ENCODE results near the gene CCDC92.

The CCDC92 gene

DNA sequence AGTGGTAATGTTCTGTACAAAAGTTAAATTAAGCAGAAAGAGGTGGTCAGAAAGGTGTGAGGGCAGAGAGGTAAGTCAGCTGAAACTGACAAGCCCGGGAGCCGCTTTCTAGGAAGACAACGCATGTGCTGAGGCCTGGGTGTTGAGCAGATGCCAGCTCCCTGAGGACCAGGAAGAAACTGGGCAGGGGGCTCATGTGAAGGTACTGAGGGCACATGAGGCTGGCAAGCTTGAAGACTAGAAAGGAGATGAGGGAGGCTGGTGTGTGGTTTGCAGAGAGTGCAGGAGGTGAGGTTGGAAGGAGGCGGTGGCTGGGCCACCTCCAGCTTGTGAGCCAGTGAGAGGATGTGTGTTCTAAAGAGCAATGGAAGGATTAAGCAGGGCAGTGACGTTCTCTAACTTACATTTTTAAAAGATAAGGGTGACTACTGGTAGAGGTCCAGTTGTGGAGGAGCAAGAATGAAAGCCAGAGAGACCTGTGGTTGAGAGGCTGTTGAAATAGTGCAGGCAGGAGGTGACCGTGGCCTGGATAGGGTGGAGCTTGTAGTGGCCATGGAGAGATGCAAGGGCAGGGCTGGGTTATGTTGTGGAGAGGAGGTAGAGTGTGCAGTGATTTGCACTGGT, 29.5 kb upstream of the CCDC92 start:
- DNase-seq (ENCODE audit: low read depth in 2 of 2, low spot score in 1 of 2) = no peak

DNA sequence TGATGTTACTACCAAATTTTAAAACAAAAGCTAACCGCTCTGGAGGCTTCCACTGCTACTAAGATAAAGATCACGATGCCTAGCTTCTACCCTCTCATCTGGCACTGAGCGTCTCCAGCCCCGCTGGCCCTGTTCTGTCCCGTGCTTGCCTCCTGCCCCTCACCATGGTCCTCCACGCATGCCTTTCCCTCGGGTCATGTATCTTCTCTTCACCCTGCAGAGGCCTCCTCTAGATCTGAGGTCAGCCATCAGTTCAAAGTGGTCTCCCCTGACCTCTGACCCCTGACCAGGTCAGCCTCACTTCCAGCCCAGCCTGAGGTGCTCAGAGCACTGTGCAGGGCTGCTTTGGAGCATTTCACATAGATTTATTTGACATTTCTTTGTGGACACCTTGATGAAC, 28.7 kb upstream of the CCDC92 start:
- no peak for DNase-seq (ENCODE audit: low read depth in 2 of 2, low spot score in 1 of 2)

DNA sequence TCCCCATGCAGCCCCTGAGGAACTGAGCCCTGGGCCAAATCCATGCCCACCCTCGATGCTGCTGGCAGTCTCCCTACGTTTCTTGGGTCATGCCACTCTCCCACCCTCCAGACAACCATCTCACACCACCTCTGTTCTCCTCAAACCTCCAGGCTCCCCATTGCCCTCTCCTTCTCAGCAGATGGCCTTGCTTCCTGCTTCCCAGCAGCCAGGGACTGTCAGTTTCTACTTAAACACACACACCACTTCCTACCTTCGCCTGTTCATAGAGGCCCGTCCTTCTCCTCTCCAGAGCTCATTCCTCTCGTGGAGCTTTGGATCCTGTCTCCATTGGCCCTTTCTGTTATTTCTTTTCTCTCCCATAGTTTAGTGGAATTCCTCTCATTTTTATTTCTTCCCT, 27.5 kb upstream of the CCDC92 start:
- DNase-seq (ENCODE audit: low read depth in 2 of 2, low spot score in 1 of 2) = no peak

DNA sequence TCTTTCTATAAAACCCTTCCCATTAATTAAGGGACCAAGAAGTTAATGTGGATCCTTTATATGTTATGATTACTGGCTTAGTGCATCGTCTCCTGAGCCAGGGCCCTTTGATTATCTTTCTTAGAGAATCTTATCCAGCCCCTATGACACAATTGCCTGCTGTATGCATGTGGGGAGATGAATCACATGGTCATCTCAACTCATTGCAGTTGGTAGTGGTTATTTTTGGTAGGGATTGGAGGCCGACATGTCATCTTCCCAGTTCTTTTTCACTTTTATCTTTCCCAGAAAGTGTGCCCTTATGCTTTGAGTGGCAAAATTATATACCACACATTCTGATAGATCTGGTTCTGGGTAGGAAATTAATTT, 26.3 kb upstream of the CCDC92 start:
- DNase-seq (ENCODE audit: low read depth in 2 of 2, low spot score in 1 of 2) = no peak

DNA sequence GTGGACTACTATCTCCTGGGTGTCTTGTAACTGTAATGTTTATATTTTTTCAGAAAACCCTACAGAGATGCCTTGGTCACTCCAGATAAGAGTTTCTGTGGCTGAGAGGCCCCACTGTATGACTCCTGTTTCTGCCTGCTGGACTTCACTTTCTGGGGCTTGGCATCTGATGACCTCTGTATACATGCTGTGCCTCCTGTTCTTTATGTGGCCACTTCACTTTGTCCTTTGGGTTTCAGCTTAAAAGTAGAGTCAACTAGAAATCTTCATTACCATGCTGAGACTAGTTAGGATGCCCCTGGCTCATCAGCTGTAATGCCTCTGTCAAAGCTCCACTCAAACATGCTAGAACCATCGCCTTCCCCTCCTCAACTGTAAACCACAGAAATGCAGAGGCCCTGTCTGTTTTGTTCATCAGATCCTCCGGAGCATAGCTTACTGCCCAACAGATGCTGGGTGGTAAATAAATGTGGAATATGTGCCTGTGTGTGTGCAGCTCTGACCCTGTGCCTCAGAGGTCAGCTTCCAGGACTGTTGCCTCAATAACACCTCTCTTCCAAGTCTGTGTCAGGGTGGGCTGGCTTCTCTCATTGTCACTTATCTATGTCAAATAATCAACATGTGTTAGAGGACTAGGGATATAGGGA, 25.8 kb upstream of the CCDC92 start:
- DNase-seq (ENCODE audit: low read depth in 2 of 2, low spot score in 1 of 2) = no peak

DNA sequence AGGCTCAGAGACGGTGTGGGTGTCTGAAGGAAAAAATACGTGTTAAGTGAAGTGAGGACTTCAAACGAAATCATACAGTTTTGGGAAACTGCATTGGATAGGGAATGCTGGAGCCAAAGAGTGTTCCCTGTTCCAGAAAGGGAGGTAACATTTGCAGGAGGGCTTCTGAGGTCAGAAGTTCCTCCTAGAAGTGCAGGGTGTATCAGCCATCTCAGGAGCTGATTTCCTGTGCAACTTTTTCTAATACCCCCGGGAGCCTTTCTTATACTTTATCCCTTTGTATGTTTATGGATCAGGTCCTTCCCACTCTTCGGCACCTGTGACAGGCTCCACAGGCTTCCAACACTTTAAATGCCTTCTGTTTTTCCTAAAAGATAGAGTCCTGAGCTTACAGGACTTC, 25.3 kb upstream of the CCDC92 start:
- no peak for DNase-seq (ENCODE audit: low read depth in 2 of 2, low spot score in 1 of 2)

DNA sequence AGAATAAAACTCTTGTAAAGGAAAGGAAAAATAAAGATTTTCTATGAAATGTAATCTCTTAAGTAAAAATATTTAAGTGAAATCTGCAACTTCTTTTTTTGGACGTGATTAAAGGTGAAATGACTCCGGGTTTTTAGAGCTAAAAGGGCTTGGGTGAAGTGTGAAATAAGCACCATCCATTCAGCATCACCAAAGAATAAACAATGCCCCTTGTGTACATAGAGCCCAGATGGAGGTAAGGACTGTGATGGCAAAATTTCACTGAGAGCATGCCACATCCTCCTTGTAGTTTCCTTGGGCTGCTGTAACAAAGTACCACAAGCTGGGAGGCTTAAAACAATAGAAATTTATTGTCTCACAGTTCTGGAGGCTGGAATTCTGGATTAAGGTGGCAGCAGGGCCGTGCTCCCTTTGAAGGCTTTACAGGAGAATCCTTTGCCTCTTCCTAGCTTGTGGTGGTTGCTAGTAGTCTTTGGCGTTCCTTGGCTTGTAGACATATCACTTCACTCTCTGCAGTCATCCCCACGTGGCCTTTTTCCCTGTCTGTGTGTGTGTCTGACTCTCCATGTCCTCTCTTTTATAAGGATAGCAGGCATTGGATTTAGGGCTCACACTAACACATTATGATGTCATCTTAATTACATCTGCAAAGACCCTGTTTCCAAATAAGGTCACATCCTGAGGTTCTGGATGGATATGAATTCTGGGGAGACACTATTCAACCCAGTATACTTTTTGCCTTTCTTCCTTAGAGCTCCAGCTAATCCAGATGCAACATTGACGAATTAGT, 24.6 kb upstream of the CCDC92 start:
- DNase-seq (ENCODE audit: low read depth in 2 of 2, low spot score in 1 of 2) = no peak

DNA sequence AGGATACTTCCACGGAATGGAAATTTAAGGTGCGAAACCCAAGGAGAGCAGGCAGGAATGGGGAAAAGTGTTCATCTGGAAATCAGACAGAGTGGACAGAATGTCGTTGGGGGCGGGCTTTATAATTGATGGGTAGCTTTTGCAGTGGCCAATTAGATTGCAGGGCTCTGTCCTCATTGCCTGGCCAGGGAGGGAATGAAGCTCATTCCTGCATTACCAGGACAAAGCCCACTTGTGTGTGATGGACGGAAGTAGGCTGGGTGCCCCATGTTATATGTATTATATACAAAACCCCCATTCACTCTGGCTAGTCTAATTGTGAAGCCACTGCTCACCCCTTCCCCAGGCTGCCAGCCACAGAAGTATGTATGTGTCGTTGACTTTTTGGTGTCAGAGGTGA, 23.9 kb upstream of the CCDC92 start:
- DNase-seq (ENCODE audit: low read depth in 2 of 2, low spot score in 1 of 2) = no peak

DNA sequence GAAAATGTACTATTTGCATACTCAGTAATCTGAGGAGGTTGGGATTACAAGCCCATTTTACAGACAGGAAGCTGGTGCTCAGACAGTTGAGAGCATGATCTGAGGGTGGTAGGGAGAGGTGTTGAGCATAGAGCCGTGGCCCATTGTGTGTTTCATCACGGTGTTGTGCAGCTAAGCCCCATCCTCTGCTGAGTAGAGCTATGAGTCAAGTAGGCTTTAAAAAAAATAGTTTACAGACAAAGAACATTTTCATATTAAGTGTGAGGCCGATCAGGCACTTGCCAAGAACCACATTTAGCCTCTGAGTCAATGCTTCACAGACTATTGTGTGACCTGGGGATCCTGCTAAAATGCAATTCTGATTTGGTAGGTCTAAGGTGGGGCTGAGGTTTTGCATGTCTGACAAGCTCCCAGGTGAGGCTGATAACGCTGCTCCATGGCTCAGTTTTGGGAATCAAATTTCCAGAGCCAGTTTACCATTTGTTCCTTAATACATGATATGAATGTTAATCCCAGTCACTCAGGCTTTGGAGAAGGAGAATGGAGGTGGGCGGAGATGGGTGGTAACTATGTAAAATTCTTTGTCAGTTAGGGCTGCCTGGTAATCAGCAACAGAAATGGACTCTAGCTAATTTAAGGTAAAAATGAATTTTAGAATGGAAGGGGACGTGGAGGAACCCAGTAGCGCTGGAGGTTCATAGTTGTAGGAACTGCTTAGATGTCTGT, 22.6 kb upstream of the CCDC92 start:
- no peak for DNase-seq (ENCODE audit: low read depth in 2 of 2, low spot score in 1 of 2)

DNA sequence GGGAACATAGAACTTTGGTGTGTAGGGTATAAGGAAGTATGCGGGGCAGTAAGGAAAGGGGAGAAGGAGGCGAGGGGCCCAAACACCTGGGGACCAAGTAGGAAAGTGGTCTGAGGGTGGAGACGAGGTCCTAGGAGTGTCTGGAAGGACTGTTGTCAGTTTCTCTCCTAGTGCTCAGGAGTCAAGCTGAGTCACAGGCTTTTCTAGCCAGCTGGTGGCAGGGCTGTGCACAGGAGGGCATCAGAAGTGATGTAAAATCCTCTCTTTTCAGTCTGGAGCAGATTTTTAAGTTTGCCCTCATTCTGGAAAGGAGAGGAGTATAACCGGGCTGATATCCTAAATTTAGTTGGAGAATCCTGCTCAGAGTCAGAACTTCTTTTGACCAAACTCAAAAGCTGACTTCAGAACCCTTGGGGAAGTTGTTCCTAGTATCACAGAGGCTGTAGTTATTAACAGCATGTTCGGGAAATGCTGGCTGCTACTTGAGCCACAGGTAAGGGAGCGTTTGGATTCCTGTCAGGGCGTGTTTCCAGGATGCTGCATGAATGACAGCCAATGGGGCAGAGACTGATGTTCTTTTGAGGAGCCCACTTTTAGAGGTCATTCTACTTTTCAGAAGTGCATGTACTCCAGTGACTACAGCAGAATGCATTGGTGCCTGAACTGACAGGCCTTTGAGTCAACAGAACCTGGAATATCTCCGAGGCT, 19.6 kb upstream of the CCDC92 start:
- no peak for DNase-seq (ENCODE audit: low read depth in 2 of 2, low spot score in 1 of 2)

DNA sequence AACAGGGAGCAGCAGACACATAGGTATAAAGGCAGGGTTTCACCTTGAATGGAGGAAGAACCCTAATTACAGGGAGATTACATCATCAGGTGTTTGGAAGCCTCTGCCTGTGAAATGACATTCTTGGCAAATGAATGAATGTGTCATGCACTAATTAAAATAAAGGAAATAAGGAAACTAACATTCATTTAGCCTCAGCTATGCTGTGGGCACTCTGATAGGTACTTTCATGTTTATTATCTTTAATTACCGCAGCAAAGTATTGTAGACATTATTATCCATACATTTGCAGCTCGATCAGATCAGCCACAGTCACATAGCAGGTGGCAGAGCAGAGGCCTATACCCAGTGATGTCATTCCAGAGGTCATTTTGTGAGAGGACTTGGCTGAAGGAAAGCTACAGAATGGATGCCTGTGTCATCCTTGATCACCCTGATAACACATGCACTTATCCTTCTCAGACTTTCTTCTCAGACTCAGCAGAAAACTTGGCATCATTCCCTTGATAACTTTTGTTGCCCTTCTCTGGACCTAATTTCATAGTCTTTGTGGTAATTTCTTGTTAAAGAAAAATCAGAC, 18.8 kb upstream of the CCDC92 start:
- no peak for DNase-seq (ENCODE audit: low read depth in 2 of 2, low spot score in 1 of 2)

DNA sequence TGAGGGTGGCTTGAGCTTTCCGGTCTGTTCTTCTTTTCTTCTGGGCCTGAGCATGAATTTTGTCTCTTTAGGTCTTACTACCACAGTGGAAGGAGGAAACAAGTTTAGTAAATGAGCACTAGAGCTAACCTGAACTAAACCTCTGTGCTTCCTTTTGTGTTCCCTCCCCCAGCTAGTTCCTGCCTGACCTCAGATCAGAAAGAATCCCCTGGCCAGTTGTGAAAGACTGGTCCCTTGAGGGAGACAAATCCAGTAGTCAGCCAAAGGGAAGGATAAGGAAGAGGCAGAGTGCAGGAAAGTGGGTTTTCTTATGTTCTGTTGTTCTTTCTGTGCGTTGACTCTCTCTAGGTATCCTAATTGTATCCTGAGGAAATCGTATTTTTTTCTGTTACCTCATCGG, 17.9 kb upstream of the CCDC92 start:
- no peak for DNase-seq (ENCODE audit: low read depth in 2 of 2, low spot score in 1 of 2)

DNA sequence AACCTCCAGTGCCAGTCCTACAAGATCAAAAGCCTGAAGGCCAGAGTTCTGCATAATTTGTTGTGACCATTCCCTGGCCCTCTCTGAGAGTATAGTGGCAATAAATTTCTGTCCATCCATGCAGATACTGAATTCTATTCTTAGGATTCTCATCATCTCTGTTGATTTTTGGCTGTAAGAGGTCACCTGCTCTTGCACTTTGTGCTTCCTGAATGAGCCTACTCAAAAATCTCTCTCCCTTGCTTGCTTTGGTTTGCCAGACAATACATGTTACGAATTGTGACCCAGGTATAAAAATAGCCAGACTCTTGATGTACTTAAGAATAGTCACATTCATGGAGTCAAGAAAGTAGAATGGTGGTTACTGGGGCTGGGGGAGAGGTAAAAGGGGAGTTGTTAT, 17.1 kb upstream of the CCDC92 start:
- DNase-seq (ENCODE audit: low read depth in 2 of 2, low spot score in 1 of 2) = no peak

DNA sequence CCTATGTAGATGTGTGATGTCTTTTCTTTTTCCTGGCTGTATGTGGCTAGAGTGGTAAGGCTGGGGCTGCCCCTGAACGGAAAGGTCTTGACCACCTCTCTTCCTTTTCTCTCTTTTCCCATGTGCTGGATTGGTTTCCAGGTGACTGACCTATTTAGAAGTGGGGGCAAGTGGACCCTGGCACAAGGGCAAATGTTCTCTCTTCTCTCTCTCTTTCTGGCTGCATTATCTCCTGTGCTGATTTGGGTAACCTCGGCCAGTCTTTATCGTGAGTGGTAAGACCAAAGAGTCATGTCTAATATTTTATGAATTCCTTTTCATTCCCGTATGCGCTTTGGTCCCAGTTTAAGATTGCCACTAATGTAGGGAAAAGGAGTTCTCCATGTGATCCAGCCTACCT, 16.5 kb upstream of the CCDC92 start:
- DNase-seq (ENCODE audit: low read depth in 2 of 2, low spot score in 1 of 2) = no peak

DNA sequence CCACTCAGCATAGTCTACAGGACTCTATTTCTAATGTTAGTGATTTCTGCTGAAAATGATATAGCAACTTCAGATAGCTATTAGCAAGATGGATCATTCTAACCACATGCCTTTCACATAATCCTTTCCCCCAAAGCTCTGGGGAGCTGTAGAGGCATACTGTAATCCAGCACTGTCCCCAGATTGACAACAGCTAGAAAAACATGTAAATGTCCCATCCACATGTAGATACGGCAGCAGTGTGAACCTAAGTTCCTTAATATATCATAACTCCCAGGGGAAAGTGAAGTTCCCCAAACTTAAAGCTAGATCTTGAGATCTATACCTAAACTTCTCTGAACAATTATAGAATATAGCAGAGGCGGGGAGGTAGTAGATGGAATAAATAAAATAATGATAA, 14.4 kb upstream of the CCDC92 start:
- DNase-seq (ENCODE audit: low read depth in 2 of 2, low spot score in 1 of 2) = no peak

DNA sequence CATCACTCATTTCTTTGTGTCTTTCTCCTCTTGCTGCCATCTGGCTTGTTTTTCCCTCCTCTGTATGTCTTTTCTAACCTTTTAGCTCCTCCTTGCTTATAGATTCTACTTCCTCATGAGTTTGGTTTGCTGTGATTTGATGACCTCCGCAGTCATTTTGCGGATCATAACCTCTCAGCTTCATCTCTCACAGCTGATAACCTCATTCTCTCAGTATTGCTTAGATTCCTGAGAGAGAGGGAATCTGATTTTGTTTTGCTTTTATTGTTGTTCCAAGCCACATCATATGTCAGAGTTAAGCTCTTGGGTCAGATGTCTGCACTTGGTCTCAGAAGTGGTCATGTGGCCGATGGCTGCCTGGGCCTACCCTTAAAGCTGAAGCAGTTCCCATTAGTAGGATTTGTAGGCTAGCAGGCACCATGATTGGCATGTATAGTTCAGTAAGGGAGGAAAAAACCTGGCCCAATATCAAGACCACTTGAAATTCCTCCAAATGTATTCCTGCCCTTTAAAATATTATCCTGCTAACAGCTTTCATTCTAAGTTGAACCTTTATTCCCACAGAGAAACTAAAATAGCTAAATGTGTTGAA, 13.8 kb upstream of the CCDC92 start:
- DNase-seq (ENCODE audit: low read depth in 2 of 2, low spot score in 1 of 2) = no peak

DNA sequence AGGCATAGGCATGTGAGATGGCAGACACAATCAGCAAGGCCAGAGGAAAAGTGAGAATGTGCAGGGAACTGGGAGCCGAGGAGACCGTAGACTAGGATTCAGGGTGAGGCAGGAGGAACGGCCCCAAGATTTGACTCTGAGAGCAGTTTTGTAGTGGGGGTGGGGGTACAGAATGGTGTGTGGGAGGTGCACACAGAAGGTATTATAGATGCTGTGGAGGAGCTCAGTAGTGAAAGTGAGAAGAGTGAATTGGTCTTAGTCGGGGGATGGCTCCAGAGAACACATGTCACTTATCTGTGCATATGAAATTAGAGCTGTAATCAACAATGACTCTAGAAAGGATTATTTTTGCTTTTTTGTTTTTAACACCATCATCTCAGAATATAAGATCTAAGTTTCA, 12.3 kb upstream of the CCDC92 start:
- DNase-seq (ENCODE audit: low read depth in 2 of 2, low spot score in 1 of 2) = no peak

DNA sequence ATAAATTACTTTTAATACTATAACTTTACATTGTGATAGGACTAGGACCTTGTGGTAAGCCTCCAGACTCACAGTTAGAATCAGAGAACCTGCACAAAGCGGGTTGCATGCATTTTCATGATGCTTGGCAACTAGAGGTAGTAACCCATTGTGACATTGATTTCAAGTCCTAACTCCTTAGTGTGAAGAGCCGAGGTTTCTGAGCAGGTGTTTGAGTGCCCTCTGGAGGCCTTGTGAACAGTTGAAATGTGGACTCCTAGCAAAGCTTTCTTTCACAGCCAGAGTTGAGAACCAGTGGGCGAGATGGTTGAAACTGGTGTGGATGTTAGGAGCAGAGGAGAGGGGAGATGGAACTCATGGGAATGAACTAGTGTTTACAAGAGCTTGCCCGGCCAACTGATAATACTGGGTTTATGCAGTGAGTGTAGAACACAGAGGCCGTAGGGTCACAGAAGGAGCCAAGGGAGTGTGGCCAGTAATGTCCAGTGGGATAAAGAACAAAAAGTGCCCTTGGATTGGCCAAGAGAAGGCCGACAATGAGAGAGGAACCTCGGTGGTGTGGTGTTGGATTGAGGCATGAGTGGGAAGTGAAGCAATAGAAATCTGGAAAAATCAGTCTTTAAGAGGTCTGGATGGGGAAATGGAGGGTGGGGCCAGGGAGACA, 11.3 kb upstream of the CCDC92 start:
- DNase-seq (ENCODE audit: low read depth in 2 of 2, low spot score in 1 of 2) = no peak

DNA sequence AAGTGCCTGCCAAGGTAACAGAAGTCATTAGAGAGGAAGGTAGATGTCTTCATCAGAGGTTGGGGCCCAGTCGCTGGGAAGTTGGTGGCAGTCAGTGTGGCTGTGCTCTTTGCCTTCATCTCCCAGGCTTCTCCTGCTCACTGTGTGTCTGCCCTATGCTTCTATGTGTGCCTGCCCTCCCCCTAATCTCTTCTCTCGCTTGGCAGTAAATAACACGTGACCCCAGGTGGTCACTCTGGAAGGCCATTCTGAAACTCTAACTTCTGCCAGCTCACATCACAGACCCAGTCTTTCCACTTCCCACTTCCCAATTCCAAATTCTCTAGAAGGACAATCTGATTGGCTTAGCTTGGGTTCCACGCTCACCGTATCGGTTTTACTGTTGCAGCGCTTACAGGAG, 9.6 kb upstream of the CCDC92 start:
- no peak for DNase-seq (ENCODE audit: low read depth in 2 of 2, low spot score in 1 of 2)

DNA sequence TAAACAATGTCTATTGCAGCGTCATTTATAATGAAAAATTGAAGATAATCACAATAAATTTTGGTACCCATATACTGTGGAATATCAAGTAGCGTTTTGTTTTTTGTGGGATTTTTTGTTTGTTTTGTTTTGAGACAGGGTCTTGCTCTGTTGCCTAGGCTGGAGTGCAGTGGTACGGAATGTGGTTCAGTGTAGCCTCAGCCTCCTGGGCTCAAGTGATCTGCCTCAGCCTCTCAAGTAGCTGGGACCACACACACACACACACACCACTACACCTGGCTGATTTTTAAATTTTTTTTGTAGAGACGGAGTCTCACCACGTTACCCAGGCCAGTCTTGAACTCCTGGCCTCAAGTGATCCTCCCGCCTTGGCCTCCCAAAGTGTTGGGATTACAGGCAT, 6.9 kb upstream of the CCDC92 start:
- DNase-seq (ENCODE audit: low read depth in 2 of 2, low spot score in 1 of 2) = no peak

Data from stimulated activated CD8-positive, alpha-beta memory T cell treated with anti-CD3 and anti-CD28 coated beads, Interleukin-4, amount 100 ng/mL, for 1 hour (primary cell).